GM21786 (cell line): ENCODE results near the gene FHOD3.

Experiments
- ATAC-seq: cut with Tn5 transposase; IDR thresholded peaks from one replicate; pipeline ENCODE4 v1.9.1; 2021; ENCODE audit not compliant: unreplicated experiment

The FHOD3 gene

DNA sequence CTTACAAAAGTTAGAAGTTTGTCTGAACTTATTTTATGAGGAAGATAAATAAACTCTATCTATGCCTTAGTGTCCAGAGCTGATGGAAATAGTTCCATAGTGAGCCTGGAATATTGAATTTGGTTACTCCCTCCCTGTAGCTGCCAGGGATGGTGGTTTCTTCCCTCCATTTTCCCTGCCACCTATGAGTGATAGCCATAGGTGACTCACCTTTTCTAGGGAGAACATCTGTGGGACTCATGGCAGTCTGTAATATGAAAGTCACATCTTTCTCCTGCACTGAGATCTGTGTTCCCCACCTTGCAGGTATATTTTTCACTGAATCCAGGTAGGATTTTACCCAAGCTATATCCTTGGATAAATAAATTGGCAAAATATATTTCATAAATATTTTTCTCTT lies 382.5 kb downstream of the FHOD3 start:
- no peak for ATAC-seq

- no peak for ATAC-seq
Measured at GRCh38 chr18:36685580-36685979, 388.1 kb downstream of the FHOD3 start.

- ATAC-seq = no peak
Measured at GRCh38 chr18:36688020-36688965, 390.8 kb downstream of the FHOD3 start.

GRCh38 chr18:36692371-36692770 lies 394.9 kb downstream of the FHOD3 start:
- ATAC-seq = no peak

- no peak for ATAC-seq
Measured at GRCh38 chr18:36692921-36693332, 395.4 kb downstream of the FHOD3 start.

- ATAC-seq = no peak
Measured at GRCh38 chr18:36693931-36694620, 396.6 kb downstream of the FHOD3 start.

DNA sequence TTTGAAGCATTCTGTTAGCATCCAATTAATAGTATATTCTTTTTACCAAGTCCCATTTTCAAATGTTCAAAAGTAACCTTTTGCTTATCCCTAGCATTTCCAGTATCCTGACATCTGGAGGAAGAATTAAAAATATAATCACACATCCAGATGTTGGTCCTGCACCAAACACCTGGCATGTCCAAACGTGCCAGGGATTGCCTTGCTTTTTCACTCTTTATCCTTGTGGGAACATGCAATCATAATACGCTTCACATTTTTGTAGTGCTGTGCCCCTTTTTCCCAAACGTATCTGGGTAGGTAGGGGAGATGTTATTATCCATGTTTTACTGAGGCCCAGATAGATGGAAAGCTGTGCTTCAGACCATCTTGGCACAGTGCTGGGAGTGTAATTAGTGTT lies 398.3 kb downstream of the FHOD3 start:
- no peak for ATAC-seq

GRCh38 chr18:36697905-36698304 lies 400.4 kb downstream of the FHOD3 start:
- ATAC-seq = no peak

- no peak for ATAC-seq
Measured at GRCh38 chr18:36700955-36701354, 403.4 kb downstream of the FHOD3 start.

GRCh38 chr18:36702401-36703013 lies 405.0 kb downstream of the FHOD3 start:
- ATAC-seq = no peak

GRCh38 chr18:36704156-36704555 lies 406.6 kb downstream of the FHOD3 start:
- no peak for ATAC-seq

GRCh38 chr18:36706134-36706881 lies 408.8 kb downstream of the FHOD3 start:
- no peak for ATAC-seq

DNA sequence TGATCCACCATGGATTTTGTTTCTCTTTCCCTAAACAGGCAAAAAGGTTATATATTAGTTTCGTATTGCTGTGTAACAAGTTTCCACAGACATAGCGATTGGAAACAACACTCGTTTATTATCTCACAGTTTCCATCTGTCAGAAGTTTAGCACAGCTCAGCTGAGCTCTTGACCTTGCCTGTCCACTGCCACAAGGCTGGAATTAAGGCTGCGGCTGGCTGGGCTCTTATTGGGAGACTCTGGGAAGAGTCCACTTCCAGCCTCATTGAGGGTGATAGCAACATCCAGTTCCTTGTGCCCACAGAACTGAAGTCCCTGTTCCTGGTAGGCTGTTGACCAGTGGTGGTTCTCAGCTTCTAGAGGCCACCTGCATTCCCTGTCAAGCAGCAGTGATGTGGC lies 410.9 kb downstream of the FHOD3 start:
- ATAC-seq = no peak

GRCh38 chr18:36709315-36709714 lies 411.8 kb downstream of the FHOD3 start:
- ATAC-seq = no peak

DNA sequence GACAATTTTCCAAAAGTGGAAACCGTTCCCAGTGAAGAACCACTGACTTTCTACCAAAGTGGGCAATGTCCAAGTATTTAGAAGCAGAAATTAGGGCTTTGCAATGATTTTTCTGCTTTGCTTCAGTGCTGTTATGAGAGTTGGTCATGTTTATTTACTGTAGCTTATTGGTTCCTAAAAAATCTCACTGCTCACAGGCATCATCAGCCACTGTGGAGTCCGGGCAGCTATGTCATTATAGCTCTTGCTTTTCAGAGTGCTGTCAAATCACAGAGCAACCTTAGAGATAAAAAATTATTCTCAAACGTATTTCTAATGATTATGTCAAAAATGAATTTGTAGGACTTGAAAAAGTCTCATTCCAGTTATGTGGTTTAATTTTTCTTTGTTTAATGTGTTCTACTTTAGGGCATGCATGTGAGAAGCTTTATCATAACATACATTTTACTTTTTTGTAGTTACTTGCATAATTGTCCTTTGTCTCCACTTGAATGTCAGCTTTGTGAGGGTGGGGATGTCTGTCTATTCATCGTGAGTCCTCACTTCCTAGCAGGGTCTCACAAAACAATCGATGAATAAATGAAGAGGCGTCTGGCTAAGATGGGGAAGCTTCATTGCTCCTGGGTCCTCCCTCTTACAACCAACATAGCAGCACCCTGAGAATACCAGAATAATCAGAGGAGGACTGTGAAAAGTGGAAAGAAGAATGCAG lies 413.7 kb downstream of the FHOD3 start:
- no peak for ATAC-seq

- ATAC-seq = no peak
Measured at GRCh38 chr18:36711813-36712444, 414.4 kb downstream of the FHOD3 start.

GRCh38 chr18:36714476-36714875 lies 417.0 kb downstream of the FHOD3 start:
- no peak for ATAC-seq

DNA sequence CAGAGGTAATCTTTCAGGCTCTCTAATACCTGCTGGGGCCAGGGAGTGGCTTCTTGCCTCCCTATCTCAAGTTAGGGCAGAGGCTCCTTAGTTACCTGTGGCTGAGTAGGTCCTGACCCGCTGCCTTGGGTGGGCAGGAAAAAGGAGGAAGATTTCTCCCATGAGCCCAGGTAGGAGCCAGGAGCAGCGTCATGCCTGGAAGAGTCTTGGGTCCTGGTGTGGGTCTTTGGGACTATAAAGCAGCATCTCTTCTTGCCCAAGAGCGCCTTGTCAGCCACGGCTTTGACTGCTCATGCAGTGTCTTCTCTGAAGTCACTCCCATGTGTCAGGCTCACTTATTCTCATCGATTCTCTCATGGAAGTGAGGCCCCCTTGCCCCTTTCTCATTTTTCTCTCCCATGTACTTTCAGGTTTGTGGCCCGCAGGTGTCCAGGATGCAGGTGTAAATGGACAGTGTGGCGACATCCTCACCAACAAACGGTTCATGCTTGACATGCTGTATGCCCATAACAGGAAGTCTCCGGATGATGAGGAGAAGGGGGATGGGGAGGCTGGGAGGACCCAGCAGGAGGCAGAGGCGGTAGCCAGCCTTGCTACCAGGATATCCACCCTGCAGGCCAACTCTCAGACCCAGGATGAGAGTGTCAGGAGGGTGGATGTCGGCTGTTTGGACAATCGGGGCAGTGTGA lies 420.1 kb downstream of the FHOD3 start:
- ATAC-seq = no peak

- no peak for ATAC-seq
Measured at GRCh38 chr18:36718705-36719328, 421.3 kb downstream of the FHOD3 start.
